Caco-2 (cell line): ENCODE results near the gene AMFR. TPM values are rescaled to one million over a fixed set of nuclear protein-coding genes. Genes with fewer than 3 reads are reported as not detected.

Experiments
- BruUV-seq: library from RNA; stranded (reverse); fragments of 400-500 nt; replicated peaks from 2 replicates; lab custom pipeline; 2021; lab: Mats Ljungman, UMichigan
- CTCF ChIA-PET: fragments of 300-600 bp; sonication (Branson Sonifier 250); formaldehyde crosslinking; loops from one replicate; lab custom pipeline; 2022; ENCODE audit warnings: antibody characterized with exemption; lab: Charles Lee
- POLR2A ChIA-PET: fragments of 300-600 bp; sonication (Branson Sonifier 250); formaldehyde crosslinking; loops from one replicate; lab custom pipeline; 2022; ENCODE audit warnings: antibody characterized with exemption; lab: Charles Lee
- DNase-seq, 2 experiments: peaks; one replicate each; pipeline versions ENCODE4 v3.0.0 to v3.0.0-alpha.2; 2020 to 2022
- H3K27me3 ChIP-seq: replicated peaks from 2 replicates; pipeline ENCODE4 v1.6.0; 2011; ENCODE audit warnings: low read length; ENCODE audit not compliant: control insufficient read depth, insufficient read depth
- H3K36me3 ChIP-seq: 2 replicates; pipeline ENCODE4 v1.5.1; 2011; ENCODE audit warnings: low read length; ENCODE audit not compliant: control insufficient read depth, insufficient read depth
- H3K4me1 ChIP-seq: fragments of 250-450 bp; sonication (Bioruptor Pico); 2 replicates; pipeline ENCODE4 v1.5.1; 2020; ENCODE audit warnings: mild to moderate bottlenecking
- H3K4me3 ChIP-seq: 2 replicates; pipeline ENCODE4 v1.5.1; 2011; ENCODE audit warnings: low read depth, mild to moderate bottlenecking, control low read depth, low read length
- H3K9me3 ChIP-seq: fragments of 250-450 bp; sonication (Bioruptor Pico); 2 replicates; pipeline ENCODE4 v1.5.1; 2020; ENCODE audit warnings: mild to moderate bottlenecking, moderate library complexity
- H3K27ac Mint-ChIP-seq: one replicate; pipeline ENCODE4 v1.8.0; 2022; ENCODE audit warnings: mixed read lengths; ENCODE audit not compliant: unreplicated experiment
- H3K27me3 Mint-ChIP-seq: one replicate; pipeline ENCODE4 v1.8.0; 2022; ENCODE audit warnings: mixed read lengths; ENCODE audit not compliant: insufficient read depth, unreplicated experiment
- H3K36me3 Mint-ChIP-seq: one replicate; pipeline ENCODE4 v1.8.0; 2022; ENCODE audit warnings: mild to moderate bottlenecking, mixed read lengths; ENCODE audit not compliant: insufficient read depth, unreplicated experiment
- H3K4me1 Mint-ChIP-seq: one replicate; pipeline ENCODE4 v1.8.0; 2022; ENCODE audit warnings: low read depth, mixed read lengths; ENCODE audit not compliant: unreplicated experiment
- H3K4me3 Mint-ChIP-seq: one replicate; pipeline ENCODE4 v1.8.0; 2022; ENCODE audit warnings: mild to moderate bottlenecking, moderate library complexity, mixed read lengths; ENCODE audit not compliant: unreplicated experiment
- H3K9me3 Mint-ChIP-seq: one replicate; pipeline ENCODE4 v1.8.0; 2022; ENCODE audit warnings: mixed read lengths; ENCODE audit not compliant: unreplicated experiment
- intact Hi-C: fragments of 100-400 bp; cut with micrococcal nuclease; formaldehyde crosslinking; loops from one replicate; pipeline ENCODE4 v1.10.0; 2022; ENCODE audit not compliant: unreplicated experiment
- total RNA-seq: library from RNA; stranded (reverse); gene quantifications from 2 replicates; pipeline ENCODE4 v1.2.3, GENCODE V29; 2022
- TF ChIP-seq, protein P1 (sequence below), 2 experiments: fragments of 200-600 bp in 1 of 2; IDR thresholded peaks; 1 replicate in 1 of 2; 2 replicates in 1 of 2; pipeline versions ENCODE4 v1.5.1 to v1.8.0; 2011 to 2022; ENCODE audit warnings: antibody characterized with exemption in 1 of 2, control low read depth in 1 of 2, inconsistent platforms in 1 of 2, low read depth in 1 of 2, low read length in 1 of 2, mild to moderate bottlenecking in 1 of 2, moderate library complexity in 1 of 2; ENCODE audit not compliant: insufficient read depth in 1 of 2, severe bottlenecking in 1 of 2, unreplicated experiment in 1 of 2

Gene AMFR
- total RNA-seq, 1 experiment from 2014 or later = 106 TPM

DNA sequence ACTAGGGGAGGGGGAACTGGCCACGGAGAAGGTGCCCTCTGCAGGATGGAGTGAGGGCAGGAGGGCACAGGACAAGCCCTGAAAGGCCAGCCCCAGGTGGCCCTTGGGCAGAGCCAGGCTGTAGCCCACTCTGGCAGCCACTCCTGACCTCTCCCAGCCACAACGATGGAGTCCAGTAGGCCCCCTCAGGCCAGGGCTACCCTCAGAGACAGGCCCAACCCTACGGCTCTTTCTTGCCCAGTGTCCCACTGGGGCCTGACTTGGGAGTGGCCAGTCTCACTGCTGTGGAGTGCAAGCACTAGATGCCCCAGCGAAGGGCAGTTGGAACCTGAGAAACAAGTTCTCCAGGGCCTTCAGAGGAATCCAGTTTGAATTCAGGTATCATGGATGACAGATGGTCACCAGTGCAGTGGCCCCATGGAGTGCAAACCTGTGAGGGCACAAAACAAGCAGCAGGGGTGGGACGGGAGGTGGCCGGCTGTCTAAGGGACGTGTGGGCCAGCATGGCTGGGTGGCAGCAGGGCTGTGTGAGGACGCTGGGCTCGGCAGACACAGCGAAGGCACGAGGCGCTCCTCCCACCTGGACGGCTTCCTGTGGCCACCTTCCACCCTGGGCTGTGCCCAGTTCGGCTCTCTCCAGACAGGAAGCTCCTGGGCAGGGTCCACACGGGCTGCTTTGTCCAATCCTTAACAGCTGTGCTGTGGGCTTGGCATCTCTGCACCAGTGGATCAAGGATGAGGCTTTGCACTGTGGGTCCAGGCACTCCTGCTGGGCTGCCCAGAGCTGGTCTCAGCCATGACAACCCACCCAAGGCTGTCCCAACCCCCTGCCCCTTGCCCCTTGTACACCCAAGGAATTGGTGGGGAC is 72.1 kb downstream of the AMFR start:
- Mint-ChIP-seq H3K27ac (no peak overlapping the region), H3K27me3 (no peaks in the 10 kb centered on the region), H3K36me3 (peaks cover 6% of the 10 kb centered on the region), H3K4me3 (no peak overlapping the region), H3K4me1 (peaks cover 8% of the 10 kb centered on the region), H3K9me3 (no peaks in the 10 kb centered on the region)
- Histone ChIP-seq H3K4me3 (no peak overlapping the region), H3K36me3 (no peaks in the 10 kb centered on the region), H3K4me1 (peaks cover 9% of the 10 kb centered on the region), H3K27me3 (no peaks in the 10 kb centered on the region; the same call in 1 of the 2 replicates), H3K9me3 (no peaks in the 10 kb centered on the region)
- ChIA-PET POLR2A (no interaction called here), CTCF (no interaction called here)
- TF ChIP-seq, protein P1, sequence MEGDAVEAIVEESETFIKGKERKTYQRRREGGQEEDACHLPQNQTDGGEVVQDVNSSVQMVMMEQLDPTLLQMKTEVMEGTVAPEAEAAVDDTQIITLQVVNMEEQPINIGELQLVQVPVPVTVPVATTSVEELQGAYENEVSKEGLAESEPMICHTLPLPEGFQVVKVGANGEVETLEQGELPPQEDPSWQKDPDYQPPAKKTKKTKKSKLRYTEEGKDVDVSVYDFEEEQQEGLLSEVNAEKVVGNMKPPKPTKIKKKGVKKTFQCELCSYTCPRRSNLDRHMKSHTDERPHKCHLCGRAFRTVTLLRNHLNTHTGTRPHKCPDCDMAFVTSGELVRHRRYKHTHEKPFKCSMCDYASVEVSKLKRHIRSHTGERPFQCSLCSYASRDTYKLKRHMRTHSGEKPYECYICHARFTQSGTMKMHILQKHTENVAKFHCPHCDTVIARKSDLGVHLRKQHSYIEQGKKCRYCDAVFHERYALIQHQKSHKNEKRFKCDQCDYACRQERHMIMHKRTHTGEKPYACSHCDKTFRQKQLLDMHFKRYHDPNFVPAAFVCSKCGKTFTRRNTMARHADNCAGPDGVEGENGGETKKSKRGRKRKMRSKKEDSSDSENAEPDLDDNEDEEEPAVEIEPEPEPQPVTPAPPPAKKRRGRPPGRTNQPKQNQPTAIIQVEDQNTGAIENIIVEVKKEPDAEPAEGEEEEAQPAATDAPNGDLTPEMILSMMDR (IDR thresholded peaks at IDR 0.05; ENCODE audit: insufficient read depth in 1 of 2, low read depth in 1 of 2, low read length in 1 of 2, severe bottlenecking in 1 of 2, unreplicated experiment in 1 of 2) = no peak
- intact Hi-C loops = no loop called here
- no TSS peak for BruUV-seq
- peak in 1 of 2 experiments; percentile 42 for DNase-seq

DNA sequence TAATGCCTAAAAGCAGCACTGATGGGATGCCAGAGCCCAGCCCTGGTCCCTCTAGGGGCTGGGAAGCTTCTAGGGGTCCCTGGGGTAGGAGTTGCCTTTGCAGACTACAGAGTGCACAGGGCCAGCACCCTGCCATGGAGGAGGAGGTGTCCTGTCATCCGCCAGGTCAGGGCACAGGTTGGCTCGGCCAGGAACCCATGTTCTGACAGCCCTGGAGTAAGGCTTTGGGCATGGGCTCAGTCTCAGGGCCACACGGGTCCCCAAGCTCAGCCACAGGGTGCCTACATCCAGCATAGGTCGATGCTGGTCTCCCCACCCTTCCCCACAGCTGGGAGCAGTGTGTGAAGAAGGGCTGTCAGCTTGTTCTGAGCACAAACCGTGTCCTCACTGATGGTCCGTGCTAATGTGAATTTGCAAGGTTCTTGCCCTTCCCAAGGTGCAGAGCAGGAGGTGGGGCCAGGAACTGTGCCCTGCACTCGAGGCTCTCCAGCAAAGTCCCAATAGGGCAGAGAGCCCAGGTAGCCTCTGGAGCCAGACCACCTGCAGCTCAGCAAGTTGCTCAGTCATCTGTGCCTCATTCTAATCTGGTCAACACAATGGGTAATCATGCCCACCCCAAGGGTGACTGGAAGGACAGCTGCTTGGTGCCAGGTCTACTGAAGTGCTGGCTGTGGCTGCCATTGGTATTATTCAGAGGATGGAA is 72.8 kb downstream of the AMFR start:
- H3K27ac Mint-ChIP-seq = no peak overlapping the region
- H3K27me3 Mint-ChIP-seq = no peaks in the 10 kb centered on the region
- peaks cover 6% of the 10 kb centered on the region for H3K36me3 Mint-ChIP-seq
- no peak for DNase-seq
- no peak overlapping the region for H3K4me3 Mint-ChIP-seq
- H3K36me3 ChIP-seq = no peaks in the 10 kb centered on the region
- intact Hi-C loops = no loop called here
- BruUV-seq = no TSS peak
- H3K4me1 ChIP-seq = peaks cover 9% of the 10 kb centered on the region
- CTCF ChIA-PET = no interaction called here
- TF ChIP-seq, protein P1 (IDR thresholded peaks at IDR 0.05; ENCODE audit: insufficient read depth in 1 of 2, low read depth in 1 of 2, low read length in 1 of 2, severe bottlenecking in 1 of 2, unreplicated experiment in 1 of 2) = no peak
- H3K4me1 Mint-ChIP-seq = peaks cover 8% of the 10 kb centered on the region
- POLR2A ChIA-PET = no interaction called here
- no peaks in the 10 kb centered on the region for H3K9me3 ChIP-seq
- no peaks in the 10 kb centered on the region for H3K9me3 Mint-ChIP-seq
- no peaks in the 10 kb centered on the region; the same call in 1 of the 2 replicates for H3K27me3 ChIP-seq
- H3K4me3 ChIP-seq = no peak overlapping the region

DNA sequence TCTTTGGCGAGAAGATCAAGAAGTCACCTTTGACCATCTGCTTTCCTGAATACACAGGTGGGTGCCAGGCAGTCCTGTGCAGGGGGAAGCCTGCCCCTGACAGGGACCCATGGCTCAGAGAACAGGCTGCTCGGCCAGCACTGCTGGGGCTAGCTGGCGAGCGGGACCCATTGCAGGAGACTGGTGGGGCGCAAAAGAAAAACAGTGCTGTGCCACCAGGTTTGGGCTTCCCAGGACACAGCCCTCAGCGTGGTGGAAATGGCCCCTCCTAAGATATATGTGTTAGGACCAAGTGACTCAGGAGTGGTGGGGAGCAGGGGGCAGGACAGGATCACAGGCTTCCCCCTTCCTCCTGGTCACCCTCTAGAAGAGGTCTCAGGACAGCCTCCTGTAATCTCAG is 73.9 kb downstream of the AMFR start:
- Mint-ChIP-seq H3K27ac (no peak overlapping the region), H3K27me3 (no peaks in the 10 kb centered on the region), H3K9me3 (no peaks in the 10 kb centered on the region), H3K4me3 (no peak overlapping the region), H3K36me3 (peaks cover 2% of the 10 kb centered on the region), H3K4me1 (peaks cover 8% of the 10 kb centered on the region)
- H3K4me1 ChIP-seq = peaks cover 9% of the 10 kb centered on the region
- no peak overlapping the region for H3K4me3 ChIP-seq
- H3K36me3 ChIP-seq = no peaks in the 10 kb centered on the region
- no peak for DNase-seq
- POLR2A ChIA-PET = no interaction called here
- H3K27me3 ChIP-seq = no peaks in the 10 kb centered on the region; the same call in 1 of the 2 replicates
- H3K9me3 ChIP-seq = no peaks in the 10 kb centered on the region
- intact Hi-C loops = no loop called here
- BruUV-seq = no TSS peak
- CTCF ChIA-PET = no interaction called here
- TF ChIP-seq, protein P1 (IDR thresholded peaks at IDR 0.05; ENCODE audit: insufficient read depth in 1 of 2, low read depth in 1 of 2, low read length in 1 of 2, severe bottlenecking in 1 of 2, unreplicated experiment in 1 of 2) = no peak
